ENCODE measurements around the gene CAMTA1.

- TF ChIP-seq POLR2AphosphoS5 (IDR thresholded peaks at IDR 0.05): no peak
- no peak for TF ChIP-seq POLR2A (IDR thresholded peaks at IDR 0.05)
- no peak for TF ChIP-seq CTCF (IDR thresholded peaks at IDR 0.05)
- TF ChIP-seq EP300 (IDR thresholded peaks at IDR 0.05): no peak
Observed at GRCh38 chr1:7420098-7420445, 634.8 kb downstream of the CAMTA1 start.

Measured in stomach (tissue), 4 donors.